Activated CD8-positive, alpha-beta memory T cell treated with anti-CD3 and anti-CD28 coated beads, Interleukin-2, amount 10 ng/mL, durations not matched to agents 7 days and 5 days (primary cell): ENCODE measurements around the gene MRPL53. TPM values are rescaled to one million over a fixed set of nuclear protein-coding genes. Genes with fewer than 3 reads are reported as not detected.
"Not testable (repeated sequence)": the region's sequence is repeated elsewhere in the genome, so short reads cannot be mapped to it uniquely, and the experiment has no call there.

ENCODE experiments used
- ATAC-seq: fragments of 150-1000 bp; cut with Tn5 transposase; one replicate; pipeline ENCODE4 v1.10.0; 2021; ENCODE audit warnings: moderate library complexity
- CTCF ChIA-PET: fragments of 350-600 bp; sonication (Branson Sonifier 250); formaldehyde crosslinking; loops from one replicate; lab custom pipeline; 2021; ENCODE audit warnings: antibody characterized with exemption; lab: Charles Lee
- DNase-seq: peaks from one replicate; pipeline ENCODE4 v3.0.0-alpha.2; 2020
- H3K27ac Mint-ChIP-seq: one replicate; pipeline ENCODE4 v1.8.0; 2021; ENCODE audit warnings: mild to moderate bottlenecking, mixed read lengths
- H3K27me3 Mint-ChIP-seq: one replicate; pipeline ENCODE4 v1.8.0; 2021; ENCODE audit warnings: mixed read lengths
- H3K36me3 Mint-ChIP-seq: one replicate; pipeline ENCODE4 v1.8.0; 2021; ENCODE audit warnings: mild to moderate bottlenecking, mixed read lengths
- H3K4me1 Mint-ChIP-seq: one replicate; pipeline ENCODE4 v1.8.0; 2021; ENCODE audit warnings: mixed read lengths
- H3K4me3 Mint-ChIP-seq: one replicate; pipeline ENCODE4 v1.8.0; 2021; ENCODE audit warnings: mild to moderate bottlenecking, moderate library complexity, mixed read lengths
- H3K9me3 Mint-ChIP-seq: one replicate; pipeline ENCODE4 v1.8.0; 2022; ENCODE audit warnings: low read depth, mixed read lengths
- total RNA-seq, 2 experiments: library from RNA; stranded (reverse); gene quantifications; one replicate each; pipeline ENCODE4 v1.2.3, GENCODE V29; 2021

MRPL53 gene
- total RNA-seq, 2 experiments from 2014 or later = 93.9 to 111 TPM

DNA sequence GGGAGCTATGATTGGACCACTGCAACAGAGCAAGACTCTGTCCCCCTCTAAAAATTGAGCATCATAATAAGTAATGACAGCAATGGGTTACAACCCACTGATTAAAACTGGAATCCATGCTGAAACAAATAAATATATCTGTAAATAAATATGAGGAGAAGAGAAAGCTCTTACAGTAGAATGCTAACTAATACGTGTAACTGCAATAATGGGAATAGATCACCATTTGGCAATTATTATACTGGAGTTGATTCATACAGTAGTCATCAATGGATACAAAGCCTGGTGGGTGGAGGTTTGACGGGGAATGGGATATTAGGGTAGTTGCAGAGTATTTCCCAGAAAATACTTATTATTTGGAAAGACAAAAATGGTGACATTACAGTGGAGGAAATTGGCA is 23.7 kb downstream of the MRPL53 start:
- Mint-ChIP-seq H3K4me3 (no peak overlapping the region), H3K27me3 (peaks cover 26% of the 10 kb centered on the region), H3K4me1 (peaks cover 13% of the 10 kb centered on the region), H3K27ac (no peak overlapping the region), H3K9me3 (no peaks in the 10 kb centered on the region), H3K36me3 (no peaks in the 10 kb centered on the region)
- no peak for ATAC-seq
- CTCF ChIA-PET = no interaction called here
- DNase-seq = no peak

DNA sequence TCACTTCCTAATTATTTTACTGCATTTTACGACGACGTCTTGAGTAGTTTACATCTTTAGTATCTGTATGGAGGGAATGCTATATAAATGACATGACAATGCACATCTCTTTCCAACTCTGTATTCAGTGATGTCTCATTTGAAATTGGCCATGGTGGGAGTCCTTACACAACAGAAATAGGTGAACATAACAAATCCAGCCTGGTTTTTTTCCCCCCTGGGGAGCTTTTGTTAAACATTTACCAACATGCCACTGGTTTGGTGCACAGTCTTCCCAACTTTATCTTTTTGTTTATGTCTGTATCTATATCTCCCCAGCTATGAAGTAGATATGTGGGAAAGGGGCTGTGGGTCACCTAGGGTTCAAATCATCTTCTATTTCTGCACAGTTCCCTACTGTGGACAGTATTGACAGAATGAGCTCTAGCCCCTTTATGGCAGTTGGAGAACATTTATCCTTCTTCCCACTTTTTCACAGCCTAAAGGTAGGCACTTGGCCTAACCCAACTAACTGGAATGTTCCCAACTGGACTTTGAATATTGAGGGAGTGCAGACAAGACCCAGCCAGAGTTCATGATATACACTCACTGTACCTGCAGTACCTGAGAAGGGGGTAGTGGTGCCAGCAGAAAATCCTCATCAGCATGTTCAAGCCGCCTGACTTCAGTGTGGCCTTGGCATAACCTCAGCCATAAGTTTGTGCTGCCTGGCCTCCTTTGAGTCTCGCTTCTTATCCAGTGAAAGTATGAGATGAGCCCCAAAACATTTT is 25.1 kb downstream of the MRPL53 start:
- CTCF ChIA-PET = no interaction called here
- peaks cover 4% of the 10 kb centered on the region for H3K4me1 Mint-ChIP-seq

DNA sequence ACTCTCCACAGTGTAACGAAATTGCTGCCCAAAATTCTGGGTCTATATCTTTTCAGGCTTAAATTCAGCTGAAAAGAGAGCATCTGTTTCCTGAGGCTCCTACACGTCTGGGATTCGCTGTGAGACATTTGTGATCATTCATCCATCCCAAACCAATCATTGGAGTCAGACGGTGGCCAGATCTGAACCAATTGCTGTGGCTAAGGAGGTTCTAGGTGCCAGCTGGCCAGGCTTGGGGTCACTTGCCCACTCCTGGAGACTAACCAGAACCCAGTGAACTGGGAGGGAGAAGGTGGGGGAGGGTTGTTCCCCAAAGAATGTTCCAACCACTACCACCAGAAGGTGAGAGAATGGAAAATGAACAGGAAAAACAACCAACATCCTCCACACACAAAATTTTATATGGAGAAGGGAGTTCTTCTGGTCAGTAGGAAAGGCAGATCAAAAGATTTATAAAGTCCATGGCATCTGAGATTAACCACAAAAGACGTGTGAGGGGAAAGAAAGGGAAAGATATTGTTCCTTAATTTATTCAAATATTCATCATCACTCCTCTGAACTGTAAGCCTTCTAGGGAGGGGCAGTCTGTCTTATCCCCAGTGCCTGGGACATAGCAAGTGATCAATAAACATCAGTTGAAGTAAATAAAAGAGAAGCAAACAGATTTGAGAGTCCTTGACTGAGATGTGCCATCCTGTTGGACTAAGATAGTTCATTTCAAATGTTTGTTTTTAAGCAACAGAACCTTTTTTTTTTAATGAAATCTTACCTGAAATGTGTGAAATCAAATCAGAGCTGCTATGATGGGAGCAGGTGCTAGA is 27.8 kb downstream of the MRPL53 start:
- Mint-ChIP-seq H3K9me3 (no peaks in the 10 kb centered on the region), H3K4me1 (peaks cover 8% of the 10 kb centered on the region), H3K27ac (no peak overlapping the region), H3K36me3 (no peaks in the 10 kb centered on the region), H3K27me3 (peaks cover 52% of the 10 kb centered on the region), H3K4me3 (no peak overlapping the region)
- DNase-seq (no peak), ATAC-seq (no peak)
- CTCF ChIA-PET = no interaction called here

More for the DNA sequence above, 25.1 kb downstream of the MRPL53 start:
- Mint-ChIP-seq H3K9me3 (no peaks in the 10 kb centered on the region), H3K27me3 (peaks cover 31% of the 10 kb centered on the region), H3K27ac (no peak overlapping the region), H3K4me3 (no peak overlapping the region), H3K36me3 (no peaks in the 10 kb centered on the region)
- ATAC-seq (no peak), DNase-seq (no peak)

DNA sequence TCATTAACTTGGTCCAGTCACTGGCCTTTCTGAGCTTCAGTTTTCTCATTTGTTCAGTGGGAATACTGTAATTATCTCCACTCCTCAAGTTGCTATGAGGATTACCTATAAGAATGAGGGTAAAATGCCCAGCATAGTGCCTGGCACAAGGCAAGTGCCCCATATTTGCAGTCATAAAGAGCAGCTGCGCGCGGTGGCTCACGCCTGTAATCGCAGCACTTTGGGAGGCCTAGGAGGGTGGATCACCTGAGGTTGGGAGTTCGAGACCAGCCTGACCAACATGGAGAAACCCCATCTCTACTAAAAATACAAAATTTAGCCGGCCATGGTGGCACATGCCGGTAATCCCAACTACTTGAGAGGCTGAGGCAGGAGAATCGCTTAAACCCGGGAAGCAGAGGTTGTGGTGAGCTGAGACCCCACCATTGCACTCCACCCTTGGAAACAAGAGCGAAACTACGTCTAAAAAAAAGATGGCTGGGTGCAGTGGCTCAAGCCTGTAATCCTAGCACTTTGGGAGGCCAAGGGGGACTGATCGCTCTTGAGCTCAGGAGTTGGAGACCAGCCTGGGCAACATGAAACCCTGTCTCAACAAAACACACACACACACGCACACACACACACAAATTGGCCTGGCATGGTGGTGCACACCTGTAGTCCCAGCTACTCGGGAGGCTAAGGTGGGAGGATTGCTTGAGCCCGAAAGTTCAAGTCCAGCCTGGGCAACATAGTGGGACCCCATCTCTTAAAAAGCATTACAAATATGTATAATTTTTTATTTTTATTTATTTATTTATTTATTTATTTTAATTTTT is 29.8 kb downstream of the MRPL53 start:
- H3K9me3 Mint-ChIP-seq, H3K27ac Mint-ChIP-seq, ATAC-seq, DNase-seq, H3K4me1 Mint-ChIP-seq, CTCF ChIA-PET, H3K36me3 Mint-ChIP-seq: not testable (repeated sequence)
- Mint-ChIP-seq H3K4me3 (peak overlapping the region; percentile 50), H3K27me3 (peaks cover 67% of the 10 kb centered on the region)

DNA sequence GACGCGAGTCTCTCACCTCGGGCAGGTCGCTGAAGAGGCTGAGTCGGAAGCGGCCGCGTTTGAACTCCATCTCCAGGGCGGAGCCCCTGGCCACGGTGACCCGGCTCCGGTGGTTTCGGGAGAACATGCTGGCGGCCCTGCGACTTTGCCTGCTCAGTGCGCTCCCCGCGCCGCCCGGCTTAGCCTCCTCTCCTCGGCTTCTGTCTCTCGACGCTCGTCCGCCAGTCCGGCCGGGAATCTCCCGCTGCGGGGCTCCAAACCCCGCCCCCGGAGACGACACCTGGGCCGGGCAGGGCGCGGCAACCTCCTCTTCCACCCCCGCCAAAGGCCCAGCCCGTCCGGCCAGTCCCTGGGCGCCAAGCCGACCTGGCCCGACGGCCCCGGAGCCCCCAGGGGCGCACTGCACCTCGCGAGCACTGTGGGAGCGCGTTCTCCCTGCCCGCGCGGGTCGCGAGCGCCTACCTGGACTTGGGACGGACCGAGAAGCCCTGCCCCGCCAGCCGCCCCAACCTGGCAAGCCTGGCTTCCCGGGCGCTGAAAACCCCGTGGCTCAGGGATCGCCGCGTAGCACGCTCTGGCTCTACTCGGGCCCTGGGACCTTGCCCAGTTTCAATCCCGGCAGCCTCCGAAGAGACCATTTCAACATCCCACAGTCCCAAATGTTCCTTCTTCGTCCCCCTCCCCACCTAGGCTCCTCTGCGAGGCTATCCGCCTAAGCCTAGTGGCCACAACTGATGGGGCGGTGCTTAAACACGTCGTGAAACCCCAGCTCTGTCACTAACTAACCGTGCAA is 30.6 kb downstream of the MRPL53 start, which contains the start of gene RTKN:
RTKN (minus strand) TSS at position 248 of the 793 bp plus-strand sequence; CDS start at position 127, 121 bp downstream.
- H3K9me3 Mint-ChIP-seq = no peaks in the 10 kb centered on the region
- H3K27ac Mint-ChIP-seq = no peak within 1 kb of the TSS
- DNase-seq (no peak), ATAC-seq (peak; percentile 46)
- H3K36me3 Mint-ChIP-seq = no peaks in the 10 kb centered on the region
- peaks cover 62% of the 10 kb centered on the region for H3K27me3 Mint-ChIP-seq
- H3K4me1 Mint-ChIP-seq = peaks cover 10% of the 10 kb centered on the region
- H3K4me3 Mint-ChIP-seq = peak within 1 kb of the TSS; percentile 50
- CTCF ChIA-PET = no interaction called here

DNA sequence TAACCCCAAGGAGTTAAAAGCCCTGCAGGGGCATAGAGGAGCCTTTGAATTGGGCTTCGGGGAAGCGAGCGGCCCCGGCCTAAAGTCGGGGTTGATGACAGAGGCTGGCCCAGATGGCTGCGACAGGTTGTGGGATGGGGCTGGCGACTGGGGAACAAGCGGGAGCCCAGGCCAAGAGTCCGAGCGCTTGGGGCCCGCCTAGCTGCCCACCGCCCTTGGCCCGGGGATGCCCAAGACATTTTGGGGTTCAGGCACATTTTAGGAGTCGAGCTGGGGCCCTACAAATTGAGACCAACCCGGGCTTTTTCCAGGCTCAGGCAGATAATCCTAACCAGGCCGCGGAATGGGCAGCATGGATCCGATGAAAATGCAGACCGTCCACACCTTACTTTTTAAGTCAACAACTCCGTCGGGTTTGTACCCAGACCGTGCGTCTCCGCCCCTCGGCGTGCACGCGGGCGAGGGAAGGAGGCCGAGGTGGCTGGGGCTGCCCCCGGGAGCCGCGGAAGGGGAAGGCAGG is 31.2 kb downstream of the MRPL53 start:
- peak overlapping the region; percentile 15 for H3K4me3 Mint-ChIP-seq
- CTCF ChIA-PET = interaction anchor here (1.0 kb wide), 1 partner anchor 15 kb away, joined by 3 read pairs; no protein-coding TSS in a partner anchor

DNA sequence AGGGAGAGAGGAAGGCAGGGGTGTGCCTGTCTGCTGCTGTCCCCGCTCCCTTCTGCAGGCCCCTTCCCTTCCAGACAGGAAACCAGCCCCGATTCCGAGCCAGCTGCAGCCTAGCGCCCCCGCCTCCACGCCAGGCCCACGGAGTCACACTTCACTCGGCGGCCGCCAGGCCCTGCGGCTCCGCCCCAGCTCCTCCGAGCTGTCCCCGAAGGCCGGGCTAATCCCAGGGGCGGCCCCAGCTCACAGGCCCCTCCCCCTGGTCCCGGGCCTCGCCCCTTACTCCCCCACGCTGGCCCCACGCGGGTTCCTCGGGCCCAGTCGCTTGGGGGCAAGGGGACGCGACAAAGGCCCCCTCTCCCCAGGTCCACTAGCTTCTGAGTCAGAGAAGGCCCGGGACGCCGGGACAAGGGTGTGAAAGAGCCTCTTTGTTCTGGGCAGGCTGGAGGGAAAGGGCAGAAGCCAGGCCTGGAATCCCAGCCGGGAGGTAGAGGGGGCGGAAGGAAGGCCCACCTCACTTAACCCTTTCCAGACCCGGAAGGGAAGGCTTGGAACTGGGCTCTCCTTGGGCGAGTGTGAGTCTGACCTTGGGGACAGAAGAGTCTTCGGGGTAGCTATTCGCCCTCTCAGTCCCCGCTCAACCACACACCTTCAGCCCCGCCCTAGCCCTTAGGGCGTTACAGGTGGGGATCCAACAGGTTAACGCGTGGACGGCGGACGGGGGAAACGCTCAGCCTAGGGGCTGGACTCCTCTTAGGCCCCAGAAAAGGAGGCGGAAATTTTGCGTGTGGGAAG is 31.9 kb downstream of the MRPL53 start:
- no peak for DNase-seq
- H3K27me3 Mint-ChIP-seq = peaks cover 60% of the 10 kb centered on the region
- no peaks in the 10 kb centered on the region for H3K9me3 Mint-ChIP-seq
- CTCF ChIA-PET = interaction anchor here (0.9 to 1.1 kb wide), 4 partner anchors 15 to 145 kb away, joined by 3 to 4 read pairs (median 3); partner anchors contain the start of gene INO80B
- H3K27ac Mint-ChIP-seq = no peak overlapping the region
- H3K36me3 Mint-ChIP-seq = no peaks in the 10 kb centered on the region
- ATAC-seq = peak; percentile 87
- H3K4me1 Mint-ChIP-seq = peaks cover 10% of the 10 kb centered on the region
- no peak overlapping the region for H3K4me3 Mint-ChIP-seq

More for the DNA sequence above, 31.2 kb downstream of the MRPL53 start:
- peaks cover 60% of the 10 kb centered on the region for H3K27me3 Mint-ChIP-seq
- DNase-seq = no peak
- no peaks in the 10 kb centered on the region for H3K36me3 Mint-ChIP-seq
- H3K9me3 Mint-ChIP-seq = no peaks in the 10 kb centered on the region
- no peak overlapping the region for H3K27ac Mint-ChIP-seq
- H3K4me1 Mint-ChIP-seq = peaks cover 10% of the 10 kb centered on the region
- no peak for ATAC-seq

DNA sequence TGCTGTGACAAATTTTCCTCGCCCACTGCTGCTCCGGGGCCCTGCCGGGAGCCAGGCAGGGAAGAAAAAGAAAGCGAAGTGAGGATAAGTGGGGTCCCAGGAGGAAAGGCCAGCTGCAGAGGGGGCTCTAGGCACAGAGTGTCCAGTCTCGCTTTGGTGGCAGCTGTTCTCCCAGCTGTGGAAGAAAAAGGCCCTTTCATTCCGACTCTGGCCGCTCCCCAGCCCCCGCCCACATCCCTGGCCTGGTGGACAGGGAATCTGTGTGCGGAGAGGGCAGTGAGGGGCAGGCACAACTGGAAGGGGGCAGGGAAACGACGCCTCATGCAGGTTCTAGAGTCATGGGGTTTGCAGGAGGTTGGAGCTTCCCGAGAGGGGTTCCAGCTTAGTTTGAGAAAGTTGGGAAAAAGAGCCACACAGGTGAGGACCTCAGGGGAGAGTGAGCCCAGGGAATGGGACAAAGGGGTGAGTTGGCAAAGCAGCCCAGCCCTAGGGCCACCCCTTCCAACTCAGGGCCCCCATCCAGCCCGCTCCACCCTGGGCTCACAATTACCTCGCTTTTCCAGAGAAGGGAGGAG is 32.6 kb downstream of the MRPL53 start:
- DNase-seq = no peak

DNA sequence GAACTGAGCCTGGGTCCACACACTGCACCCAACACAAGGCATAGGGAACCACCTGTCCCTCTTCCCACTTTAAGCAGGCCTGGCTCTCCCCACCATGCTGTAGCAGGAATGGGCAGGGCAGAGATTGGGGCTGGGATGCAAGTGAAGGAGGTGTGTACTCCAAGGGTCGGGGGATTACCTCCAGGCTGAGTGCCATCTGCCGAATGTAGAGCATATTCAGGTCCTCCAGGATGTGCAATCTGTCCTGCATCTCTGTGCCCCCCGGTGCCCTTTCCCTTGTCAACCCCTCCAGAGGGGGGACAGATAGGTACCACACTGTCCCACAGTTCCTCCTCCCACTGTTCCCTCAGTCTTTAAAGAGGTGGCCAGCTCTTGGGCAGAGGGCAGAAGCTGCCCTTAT is 33.1 kb downstream of the MRPL53 start:
- no peak for ATAC-seq

More for the DNA sequence above, 32.6 kb downstream of the MRPL53 start:
- ATAC-seq = no peak
- Mint-ChIP-seq H3K9me3 (no peaks in the 10 kb centered on the region), H3K36me3 (no peaks in the 10 kb centered on the region), H3K27me3 (peaks cover 56% of the 10 kb centered on the region), H3K27ac (no peak overlapping the region), H3K4me3 (no peak overlapping the region), H3K4me1 (peaks cover 10% of the 10 kb centered on the region)
- CTCF ChIA-PET = interaction anchor here (0.9 to 1.1 kb wide), 3 partner anchors 15 to 146 kb away, joined by 3 to 4 read pairs (median 3); partner anchors contain the start of gene INO80B

DNA sequence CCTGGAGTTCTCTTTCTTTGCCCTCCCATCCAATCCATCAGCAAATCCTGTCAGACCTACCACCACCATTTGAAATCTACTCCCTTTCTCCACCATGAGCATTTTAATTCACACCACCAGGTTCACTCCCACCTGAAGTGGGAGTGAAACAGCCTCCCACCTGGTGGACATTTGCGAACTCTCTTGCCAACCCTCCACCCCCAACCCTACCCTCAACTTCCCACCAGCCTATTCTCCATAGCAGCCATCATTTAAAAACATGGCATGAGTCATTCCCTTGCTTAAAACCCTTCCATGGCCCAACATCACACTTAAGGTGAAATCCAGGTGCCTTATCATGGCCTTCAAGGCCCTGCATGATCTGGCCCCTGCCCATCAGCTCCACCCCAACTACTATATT is 34.2 kb downstream of the MRPL53 start:
- H3K4me1 Mint-ChIP-seq = peaks cover 10% of the 10 kb centered on the region
- H3K36me3 Mint-ChIP-seq = no peaks in the 10 kb centered on the region
- no peak for ATAC-seq
- no peaks in the 10 kb centered on the region for H3K9me3 Mint-ChIP-seq
- no peak overlapping the region for H3K27ac Mint-ChIP-seq
- peaks cover 44% of the 10 kb centered on the region for H3K27me3 Mint-ChIP-seq
- DNase-seq = no peak
- H3K4me3 Mint-ChIP-seq = no peak overlapping the region
- CTCF ChIA-PET = no interaction called here

More for the DNA sequence above, 33.1 kb downstream of the MRPL53 start:
- H3K27ac Mint-ChIP-seq = no peak overlapping the region
- CTCF ChIA-PET = no interaction called here
- H3K4me3 Mint-ChIP-seq = no peak overlapping the region
- H3K9me3 Mint-ChIP-seq = no peaks in the 10 kb centered on the region
- H3K4me1 Mint-ChIP-seq = peaks cover 10% of the 10 kb centered on the region
- no peaks in the 10 kb centered on the region for H3K36me3 Mint-ChIP-seq
- peaks cover 50% of the 10 kb centered on the region for H3K27me3 Mint-ChIP-seq
- DNase-seq = no peak

DNA sequence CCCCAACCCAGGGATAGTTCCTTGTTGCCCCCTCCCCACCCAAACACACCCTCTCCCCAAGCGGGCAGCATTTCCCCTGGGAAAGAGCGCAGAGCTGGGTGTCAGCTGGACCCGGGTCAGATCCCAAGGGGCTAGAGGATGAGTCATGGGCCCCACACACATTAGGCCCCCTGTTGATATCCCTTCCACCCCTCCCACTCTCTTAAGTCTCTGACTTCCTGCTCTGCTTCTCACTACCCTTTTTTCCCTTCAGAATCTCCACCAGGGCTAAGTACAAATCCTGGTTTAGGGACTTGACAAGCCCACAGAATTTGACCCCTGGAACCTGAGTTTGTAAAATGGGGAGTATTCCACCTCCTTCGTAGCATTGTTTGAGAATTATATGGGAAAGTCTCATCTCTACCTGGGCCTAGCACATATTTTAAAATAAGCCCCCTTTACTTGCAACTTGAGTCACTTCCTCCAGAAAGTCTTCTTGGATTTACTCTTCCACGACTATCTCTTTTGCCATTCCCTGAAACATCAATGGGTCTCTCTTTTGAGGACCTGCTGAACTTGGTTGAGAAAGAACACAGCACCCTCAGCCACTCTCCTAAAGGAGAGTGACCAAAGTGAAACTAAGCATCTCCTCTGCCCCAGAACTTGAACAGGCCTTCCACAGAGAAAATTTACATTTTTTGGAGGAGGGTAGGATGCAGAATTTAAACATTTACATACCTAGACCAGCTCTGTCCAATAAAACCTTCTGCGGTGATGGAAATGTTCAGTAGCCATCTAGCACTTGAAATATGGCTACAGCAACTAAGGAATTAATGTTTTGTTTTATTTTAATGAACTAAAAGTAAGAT is 35.4 kb downstream of the MRPL53 start:
- ATAC-seq (no peak), DNase-seq (no peak)
- Mint-ChIP-seq H3K27ac (no peak overlapping the region), H3K4me1 (peaks cover 7% of the 10 kb centered on the region), H3K36me3 (no peaks in the 10 kb centered on the region), H3K9me3 (no peaks in the 10 kb centered on the region), H3K27me3 (peaks cover 35% of the 10 kb centered on the region), H3K4me3 (no peak overlapping the region)
- CTCF ChIA-PET = no interaction called here
